ENCODE results near the gene TBXA2R.

TBXA2R gene

GRCh38 chr19:3618811-3619630, 12.3 kb upstream of the TBXA2R start:
- DNase-seq, result no peak

- DNase-seq, result peak; percentile 29 to 58
These were observed 11.6 kb upstream of the TBXA2R start for GRCh38 chr19:3618144-3618810.

GRCh38 chr19:3617463-3617862, 10.8 kb upstream of the TBXA2R start:
- DNase-seq, result no peak

GRCh38 chr19:3615524-3616135, 9.0 kb upstream of the TBXA2R start:
- no peak for DNase-seq

- DNase-seq, result no peak
These were observed 8.3 kb upstream of the TBXA2R start for GRCh38 chr19:3614858-3615505.

- no peak for DNase-seq
These were observed 7.4 kb upstream of the TBXA2R start for GRCh38 chr19:3613818-3614661.

- no peak for DNase-seq
These were observed 6.4 kb upstream of the TBXA2R start for GRCh38 chr19:3612901-3613741.

- no peak for DNase-seq
These were observed 5.7 kb upstream of the TBXA2R start for GRCh38 chr19:3612330-3612729.

- DNase-seq, result no peak
These were observed 5.2 kb upstream of the TBXA2R start for GRCh38 chr19:3611841-3612240.

- no peak for DNase-seq
These were observed 4.4 kb upstream of the TBXA2R start for GRCh38 chr19:3610745-3611717.

GRCh38 chr19:3609779-3610719, 3.4 kb upstream of the TBXA2R start:
- no peak for DNase-seq

- DNase-seq, result no peak
These were observed 2.2 kb upstream of the TBXA2R start for GRCh38 chr19:3608750-3609322.

- no peak for DNase-seq
These were observed 1.5 kb upstream of the TBXA2R start for GRCh38 chr19:3608079-3608641.

- DNase-seq, result no peak
These were observed 816 bp upstream of the TBXA2R start for GRCh38 chr19:3607303-3608078.

- DNase-seq, result no peak
These were observed 443 bp downstream of the TBXA2R start for GRCh38 chr19:3606174-3606689.

GRCh38 chr19:3605770-3606169, 905 bp downstream of the TBXA2R start:
- DNase-seq, result no peak

- no peak for DNase-seq
These were observed 1.3 kb downstream of the TBXA2R start for GRCh38 chr19:3605361-3605760.
